ENCODE data around the gene SYNPO.

The SYNPO gene

DNA sequence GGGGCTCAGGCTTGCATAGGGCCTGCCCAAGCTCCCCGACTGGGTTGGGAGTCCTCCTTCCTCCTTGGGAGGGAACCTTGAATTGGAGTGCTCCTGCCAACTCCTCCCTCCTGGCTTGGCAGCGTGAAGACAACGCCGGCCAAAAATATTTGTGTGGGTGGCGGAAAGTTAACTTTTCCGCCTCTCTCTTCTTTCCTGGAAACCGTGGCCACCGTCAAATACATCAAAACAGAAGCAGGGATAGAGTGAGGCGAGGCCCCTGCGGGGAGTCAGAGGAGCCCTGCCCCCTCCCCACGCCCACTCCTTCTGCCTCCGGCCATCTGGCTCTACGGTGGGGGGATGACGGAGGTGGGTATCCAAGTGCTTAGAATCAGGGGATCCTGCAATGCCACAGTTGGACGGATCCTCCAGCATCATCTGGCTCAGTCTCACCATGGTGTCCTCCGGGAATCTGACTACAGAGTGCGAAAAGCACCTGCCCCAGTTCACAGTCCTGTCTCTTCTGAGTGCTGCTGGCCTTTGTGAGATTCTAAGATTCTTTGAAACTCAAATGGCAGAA, 25.2 kb upstream of the SYNPO start:
- H3K27me3 ChIP-seq (replicated peaks; ENCODE audit: insufficient read depth, low read length): peaks cover 5% of the 10 kb centered on the region; the same call in 1 of the 2 replicates
- H2AFZ ChIP-seq (ENCODE audit: low read length): no peak overlapping the region
- no peak overlapping the region for H3K9ac ChIP-seq (ENCODE audit: low read length)
- no peaks in the 10 kb centered on the region for H3K36me3 ChIP-seq (replicated peaks; ENCODE audit: insufficient read depth, low read length)
- no peaks in the 10 kb centered on the region for H3F3A ChIP-seq (ENCODE audit: insufficient read depth, low read length)
- H3K9me3 ChIP-seq (replicated peaks; ENCODE audit: insufficient read depth, low read length): no peaks in the 10 kb centered on the region
- DNase-seq: no peak
- TF ChIP-seq EZH2 (optimal IDR thresholded peaks at IDR 0.05; ENCODE audit: low read depth, low read length) (no peak), EZH2phosphoT487 (IDR thresholded peaks at IDR 0.05; ENCODE audit: low read length) (no peak)
- TF ChIP-seq, protein P1, sequence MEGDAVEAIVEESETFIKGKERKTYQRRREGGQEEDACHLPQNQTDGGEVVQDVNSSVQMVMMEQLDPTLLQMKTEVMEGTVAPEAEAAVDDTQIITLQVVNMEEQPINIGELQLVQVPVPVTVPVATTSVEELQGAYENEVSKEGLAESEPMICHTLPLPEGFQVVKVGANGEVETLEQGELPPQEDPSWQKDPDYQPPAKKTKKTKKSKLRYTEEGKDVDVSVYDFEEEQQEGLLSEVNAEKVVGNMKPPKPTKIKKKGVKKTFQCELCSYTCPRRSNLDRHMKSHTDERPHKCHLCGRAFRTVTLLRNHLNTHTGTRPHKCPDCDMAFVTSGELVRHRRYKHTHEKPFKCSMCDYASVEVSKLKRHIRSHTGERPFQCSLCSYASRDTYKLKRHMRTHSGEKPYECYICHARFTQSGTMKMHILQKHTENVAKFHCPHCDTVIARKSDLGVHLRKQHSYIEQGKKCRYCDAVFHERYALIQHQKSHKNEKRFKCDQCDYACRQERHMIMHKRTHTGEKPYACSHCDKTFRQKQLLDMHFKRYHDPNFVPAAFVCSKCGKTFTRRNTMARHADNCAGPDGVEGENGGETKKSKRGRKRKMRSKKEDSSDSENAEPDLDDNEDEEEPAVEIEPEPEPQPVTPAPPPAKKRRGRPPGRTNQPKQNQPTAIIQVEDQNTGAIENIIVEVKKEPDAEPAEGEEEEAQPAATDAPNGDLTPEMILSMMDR (IDR thresholded peaks at IDR 0.05; ENCODE audit: low read length): no peak
- H3K4me3 ChIP-seq (ENCODE audit: low read length): no peak overlapping the region
- H3K79me2 ChIP-seq (ENCODE audit: low read length): no peaks in the 10 kb centered on the region
- H3K4me1 ChIP-seq (ENCODE audit: low read length): no peaks in the 10 kb centered on the region
- H4K20me1 ChIP-seq (ENCODE audit: insufficient read depth, low read length): no peaks in the 10 kb centered on the region
- H3K9me2 ChIP-seq (replicated peaks; ENCODE audit: insufficient read depth, low read length): no peaks in the 10 kb centered on the region
- H3K27ac ChIP-seq (ENCODE audit: low read length): no peak overlapping the region
- no peak overlapping the region for H3K4me2 ChIP-seq (ENCODE audit: low read depth, low read length)

DNA sequence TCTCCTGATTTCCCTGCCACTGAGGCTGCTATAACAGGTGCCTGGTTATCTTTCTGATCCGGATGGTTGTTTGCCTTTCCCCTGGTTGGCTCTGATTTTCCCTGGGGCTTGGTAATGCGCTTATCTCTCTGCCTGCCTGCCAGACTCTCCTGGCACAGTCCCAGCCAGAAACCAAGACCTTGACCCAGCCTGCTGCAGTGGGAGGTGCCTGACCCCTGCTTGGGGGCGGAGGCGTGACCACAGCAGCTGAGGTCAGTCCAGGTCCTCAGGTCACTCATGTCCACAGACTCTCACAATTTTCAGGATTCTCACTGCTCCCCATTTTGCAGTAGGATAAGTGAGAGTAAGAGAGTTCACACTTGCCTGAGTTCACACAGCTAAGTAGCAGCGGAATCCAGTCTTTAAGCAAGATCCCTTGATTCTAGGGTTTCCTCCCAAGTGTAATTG, 24.4 kb upstream of the SYNPO start:
- Histone ChIP-seq H3K9me3 (replicated peaks; ENCODE audit: insufficient read depth, low read length) (no peaks in the 10 kb centered on the region), H3F3A (ENCODE audit: insufficient read depth, low read length) (no peaks in the 10 kb centered on the region), H3K27ac (ENCODE audit: low read length) (no peak overlapping the region), H2AFZ (ENCODE audit: low read length) (no peak overlapping the region), H3K4me3 (ENCODE audit: low read length) (no peak overlapping the region), H3K9ac (ENCODE audit: low read length) (no peak overlapping the region), H3K9me2 (replicated peaks; ENCODE audit: insufficient read depth, low read length) (no peaks in the 10 kb centered on the region), H3K27me3 (replicated peaks; ENCODE audit: insufficient read depth, low read length) (peaks cover 9% of the 10 kb centered on the region), H4K20me1 (ENCODE audit: insufficient read depth, low read length) (no peaks in the 10 kb centered on the region), H3K4me1 (ENCODE audit: low read length) (no peaks in the 10 kb centered on the region), H3K4me2 (ENCODE audit: low read depth, low read length) (no peak overlapping the region), H3K79me2 (ENCODE audit: low read length) (no peaks in the 10 kb centered on the region), H3K36me3 (replicated peaks; ENCODE audit: insufficient read depth, low read length) (no peaks in the 10 kb centered on the region)
- TF ChIP-seq, protein P1 (IDR thresholded peaks at IDR 0.05; ENCODE audit: low read length): no peak
- TF ChIP-seq EZH2 (optimal IDR thresholded peaks at IDR 0.05; ENCODE audit: low read depth, low read length) (no peak), EZH2phosphoT487 (IDR thresholded peaks at IDR 0.05; ENCODE audit: low read length) (no peak)
- no peak for DNase-seq

GRCh38 chr5:150616506-150616905, 24.0 kb upstream of the SYNPO start:
- TF ChIP-seq EZH2phosphoT487 (IDR thresholded peaks at IDR 0.05; ENCODE audit: low read length) (no peak), EZH2 (optimal IDR thresholded peaks at IDR 0.05; ENCODE audit: low read depth, low read length) (no peak)
- TF ChIP-seq, protein P1 (IDR thresholded peaks at IDR 0.05; ENCODE audit: low read length): no peak
- Histone ChIP-seq H3K4me3 (ENCODE audit: low read length) (no peak overlapping the region), H3K4me2 (ENCODE audit: low read depth, low read length) (no peak overlapping the region), H3K4me1 (ENCODE audit: low read length) (no peaks in the 10 kb centered on the region), H3K27ac (ENCODE audit: low read length) (no peak overlapping the region), H3K9me3 (replicated peaks; ENCODE audit: insufficient read depth, low read length) (no peaks in the 10 kb centered on the region), H3K27me3 (replicated peaks; ENCODE audit: insufficient read depth, low read length) (peaks cover 9% of the 10 kb centered on the region), H3K36me3 (replicated peaks; ENCODE audit: insufficient read depth, low read length) (no peaks in the 10 kb centered on the region), H3K79me2 (ENCODE audit: low read length) (no peaks in the 10 kb centered on the region), H3F3A (ENCODE audit: insufficient read depth, low read length) (no peaks in the 10 kb centered on the region), H2AFZ (ENCODE audit: low read length) (no peak overlapping the region), H3K9ac (ENCODE audit: low read length) (no peak overlapping the region), H3K9me2 (replicated peaks; ENCODE audit: insufficient read depth, low read length) (no peaks in the 10 kb centered on the region), H4K20me1 (ENCODE audit: insufficient read depth, low read length) (no peaks in the 10 kb centered on the region)
- no peak for DNase-seq
